ENCODE measurements around the gene MANEAL.
A peak's percentile ranks its signal among the peaks of the same experiment; 100 is the strongest.

The MANEAL gene

DNA sequence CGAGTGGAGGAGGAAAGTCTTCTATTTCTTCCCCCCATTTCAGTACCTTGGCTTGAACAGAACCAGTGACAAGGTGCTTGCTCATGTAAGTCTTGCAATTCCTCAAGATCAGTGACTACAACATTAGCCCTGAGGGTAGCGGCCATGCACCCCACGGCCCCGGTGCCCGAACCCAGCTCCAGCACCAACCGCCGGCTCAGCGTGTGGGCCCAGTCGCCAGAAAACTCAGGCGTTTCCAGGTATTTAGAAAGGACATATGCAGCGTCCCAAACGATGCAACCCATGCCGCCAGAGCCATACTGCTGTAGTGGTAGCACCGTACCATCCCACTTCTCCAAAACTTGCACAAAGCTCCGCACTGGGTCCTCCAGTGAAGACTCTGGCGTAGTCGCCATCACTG, 11.2 kb upstream of the MANEAL start:
- DNase-seq: no peak

DNA sequence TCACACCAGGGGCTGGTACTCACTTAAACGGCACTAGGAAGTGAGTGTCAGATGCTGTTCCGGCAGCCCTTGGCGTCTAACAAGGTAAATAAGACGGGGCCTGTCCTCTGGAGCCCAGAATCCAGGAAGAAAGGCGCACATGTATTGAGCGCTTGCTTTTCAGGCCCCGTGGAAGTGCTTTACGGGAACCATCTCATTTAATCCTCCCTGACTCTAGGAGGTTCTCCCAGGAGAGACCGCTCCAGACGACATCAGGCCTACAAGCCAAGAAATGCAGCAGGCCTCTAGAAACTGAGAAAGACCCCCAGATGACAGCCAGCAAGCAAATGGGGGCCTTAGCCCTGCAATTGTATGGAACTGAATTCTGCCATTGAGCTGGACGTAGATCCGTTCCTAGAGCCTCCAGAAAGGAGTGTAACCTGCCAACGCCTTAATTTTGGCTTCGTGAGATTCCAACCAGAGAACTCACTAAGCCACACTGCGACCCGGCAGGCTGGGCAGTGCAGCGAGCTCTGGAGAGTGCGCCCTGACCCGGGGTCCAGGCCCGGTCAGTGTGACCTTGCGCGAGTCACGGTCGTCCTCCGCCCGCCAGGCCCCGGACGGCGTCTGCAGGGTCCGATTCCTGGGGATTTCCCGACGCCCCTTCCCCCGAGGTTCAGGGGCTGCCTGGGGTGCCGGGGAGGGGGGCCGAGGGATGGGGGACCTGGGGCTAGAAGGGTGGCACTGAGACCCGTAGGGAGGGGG, 532 bp upstream of the MANEAL start:
- no peak for DNase-seq

DNA sequence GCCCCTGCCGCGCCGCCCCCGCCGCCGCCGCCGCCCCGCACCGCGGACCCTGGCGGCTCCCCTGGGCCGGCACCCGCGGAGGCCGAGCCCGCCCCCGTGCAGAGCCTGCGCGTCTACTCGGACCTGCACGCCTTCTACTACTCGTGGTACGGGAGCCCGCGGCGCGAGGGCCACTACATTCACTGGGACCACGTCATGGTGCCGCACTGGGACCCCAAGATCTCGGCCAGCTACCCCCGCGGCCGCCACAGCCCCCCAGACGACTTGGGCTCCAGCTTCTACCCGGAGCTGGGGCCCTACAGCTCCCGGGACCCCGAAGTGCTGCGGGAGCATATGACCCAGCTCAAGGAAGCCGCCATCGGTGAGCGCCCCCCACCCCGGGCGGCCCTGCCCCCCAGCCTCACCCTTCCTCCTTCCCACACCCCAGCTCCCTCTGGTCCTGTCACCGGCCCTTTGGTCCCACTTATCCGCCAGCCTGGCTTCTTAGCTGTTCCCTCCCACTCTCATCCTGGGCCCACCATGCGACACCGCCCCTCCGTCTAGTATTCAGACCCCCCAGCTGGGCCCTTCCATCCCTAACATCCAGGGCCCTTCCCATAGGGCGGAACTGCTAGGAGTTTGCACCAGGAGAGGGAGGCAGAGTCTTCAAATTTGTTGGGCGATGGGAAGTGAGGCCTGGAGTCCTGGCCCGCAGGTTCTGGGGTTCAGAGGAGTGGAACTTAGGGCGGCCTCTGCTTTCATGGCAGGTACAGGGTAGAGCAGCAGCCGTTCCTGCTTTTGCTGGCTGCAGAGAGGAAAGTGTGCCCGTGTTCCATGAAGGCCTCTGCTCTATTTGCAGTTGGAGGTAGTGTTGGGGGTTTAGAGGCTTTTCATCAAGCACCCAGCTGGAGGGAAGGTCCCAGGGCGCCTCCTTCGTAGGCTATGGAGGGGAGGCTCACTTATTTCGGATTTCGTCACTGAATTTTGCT, 1.0 kb downstream of the MANEAL start:
- DNase-seq: no peak

- DNase-seq: no peak
Observed at GRCh38 chr1:37795340-37796125, 1.9 kb downstream of the MANEAL start.

DNA sequence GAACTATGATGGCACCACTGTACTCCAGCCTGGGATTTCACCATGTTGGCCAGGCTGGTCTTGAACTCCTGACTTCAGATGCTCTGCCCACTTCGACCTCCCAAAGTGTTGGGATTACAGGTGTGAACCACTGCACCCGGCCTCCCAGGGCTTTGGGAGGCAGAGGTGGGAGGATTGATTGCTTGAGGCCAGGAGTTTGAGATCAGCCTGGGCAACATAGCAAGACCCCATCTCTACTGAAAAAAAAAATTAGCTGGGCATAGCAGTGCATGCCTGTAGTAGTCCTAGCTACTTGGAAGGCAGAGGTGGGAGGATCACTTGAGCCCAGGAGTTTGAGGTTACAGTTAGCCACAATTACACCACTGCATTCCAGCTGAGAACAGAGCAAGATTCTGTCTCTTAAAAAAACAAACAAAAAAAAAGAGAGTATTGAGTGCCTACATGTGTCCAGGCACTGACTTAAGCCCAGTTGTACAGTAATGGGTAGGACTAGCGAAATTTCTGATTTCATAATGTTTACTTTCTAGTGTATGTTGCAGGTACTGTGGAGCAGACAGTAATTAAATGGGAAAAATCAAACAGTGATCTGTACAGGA, 4.2 kb downstream of the MANEAL start:
- DNase-seq: no peak

- DNase-seq: no peak
Observed at GRCh38 chr1:37802439-37802838, 8.8 kb downstream of the MANEAL start.

DNA sequence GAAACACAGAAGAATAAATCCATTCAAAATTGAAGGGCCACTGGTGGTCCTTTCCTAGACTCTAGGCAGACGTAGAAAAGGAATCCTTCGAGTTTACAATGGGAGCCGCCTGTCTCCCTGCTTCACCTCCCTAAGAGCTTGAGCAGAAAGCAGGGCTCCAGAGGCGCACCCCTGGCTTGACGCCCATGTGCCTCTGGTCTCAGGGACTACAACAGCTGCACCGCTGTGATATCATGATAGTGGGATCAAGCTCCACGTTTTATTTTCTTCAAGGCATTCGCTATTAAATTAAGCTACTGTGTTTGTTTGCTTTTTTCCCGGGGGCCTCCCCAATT, 13.5 kb downstream of the MANEAL start:
- DNase-seq: no peak

GRCh38 chr1:37807555-37808368, 14.1 kb downstream of the MANEAL start, which contains the start of the genes C1orf122 and YRDC:
C1orf122 (plus strand) TSS chr1:37807790; CDS start chr1:37808405, 615 bp downstream.
YRDC (minus strand) TSS chr1:37808208; CDS start chr1:37808180, 28 bp downstream.
- DNase-seq: peak; percentile 76

DNA sequence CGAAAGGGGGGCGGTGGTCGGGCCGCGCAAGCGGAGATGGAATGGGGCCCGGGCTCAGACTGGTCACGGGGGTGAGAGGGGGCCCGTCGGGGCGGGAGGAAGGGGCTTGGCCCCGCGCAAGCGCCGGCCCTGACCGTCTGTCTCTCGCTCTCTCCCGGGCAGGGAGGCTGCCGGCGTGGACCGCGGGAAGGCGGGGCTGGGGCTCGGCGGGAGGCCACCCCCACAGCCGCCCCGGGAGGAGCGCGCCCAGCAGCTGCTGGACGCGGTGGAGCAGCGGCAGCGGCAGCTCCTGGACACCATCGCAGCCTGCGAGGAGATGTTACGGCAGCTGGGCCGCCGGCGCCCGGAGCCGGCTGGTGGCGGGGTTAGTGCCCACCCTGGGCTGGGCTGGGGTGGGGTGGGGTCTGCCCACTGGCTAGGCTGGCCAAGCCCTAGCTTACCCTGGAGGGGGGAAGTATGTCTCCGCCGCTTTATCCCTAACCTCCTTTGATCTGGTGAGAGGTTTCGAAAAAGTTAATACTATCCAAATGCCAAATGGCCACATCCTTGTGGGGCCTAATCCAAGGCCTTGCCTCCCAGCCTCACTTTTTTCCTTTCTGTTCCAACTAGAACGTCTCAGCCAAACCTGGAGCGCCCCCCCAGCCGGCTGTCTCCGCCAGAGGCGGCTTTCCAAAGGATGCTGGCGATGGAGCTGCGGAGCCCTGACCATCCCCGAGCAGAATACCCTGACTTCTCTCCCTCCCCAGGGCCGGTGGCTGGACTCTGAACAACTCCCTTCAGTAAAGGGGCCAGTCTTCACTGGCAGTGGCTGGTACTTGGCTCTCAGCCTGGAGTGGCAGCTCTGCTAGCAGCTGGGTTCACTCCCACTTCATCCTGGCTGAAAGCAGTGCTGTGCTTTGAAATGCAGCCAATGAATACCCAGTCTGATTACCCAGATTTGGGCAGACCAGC, 15.0 kb downstream of the MANEAL start:
- peak; percentile 70 for DNase-seq

DNA sequence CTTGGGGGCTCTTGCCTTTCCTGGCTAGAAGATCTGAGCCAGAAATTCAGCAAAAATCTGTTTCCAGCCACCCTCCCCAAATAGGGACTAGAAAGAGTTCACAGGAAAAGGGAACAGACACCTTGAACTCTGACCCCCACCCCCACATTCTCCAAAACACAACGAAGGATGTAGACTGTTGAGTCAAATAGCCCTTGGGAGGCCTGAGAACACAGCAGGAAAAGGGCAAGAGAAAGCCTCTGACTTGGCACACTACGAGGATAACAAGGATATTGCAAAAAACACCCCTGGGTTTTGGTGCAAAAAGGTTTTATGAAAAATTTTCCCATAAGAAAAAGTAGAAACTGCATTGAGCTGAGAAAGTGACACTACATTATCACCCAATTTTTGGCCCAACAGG, 16.3 kb downstream of the MANEAL start:
- DNase-seq: no peak

- DNase-seq: no peak
Observed at GRCh38 chr1:37811027-37811655, 17.5 kb downstream of the MANEAL start.

DNA sequence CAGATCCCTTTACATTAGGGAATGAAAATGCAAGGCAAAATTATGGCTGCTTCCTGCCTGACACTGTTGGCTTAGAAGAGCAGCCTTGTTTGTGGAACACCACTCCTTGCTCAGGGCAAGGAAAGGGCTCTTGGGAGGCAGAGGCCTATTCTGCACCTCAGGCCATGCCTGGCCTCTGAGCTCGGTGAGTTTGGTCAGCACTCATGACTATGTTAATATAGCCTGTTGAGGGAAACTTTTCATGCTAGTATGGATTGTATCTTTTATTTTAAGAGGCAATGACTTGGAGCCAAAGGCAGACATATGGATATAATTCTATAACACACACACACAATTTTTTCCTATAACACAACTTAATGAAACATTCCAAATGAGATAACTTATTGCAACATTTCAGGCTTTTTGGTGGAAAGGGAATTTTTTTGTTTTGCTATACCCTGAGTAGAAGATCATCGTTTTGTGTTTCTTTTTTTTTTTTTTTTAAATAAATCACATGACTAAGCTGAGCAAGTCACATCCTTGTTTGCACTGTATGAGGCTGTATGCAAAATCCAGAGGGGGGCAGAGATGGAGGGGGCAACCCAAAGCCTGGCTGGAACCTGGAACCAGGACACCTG, 20.0 kb downstream of the MANEAL start:
- no peak for DNase-seq

- DNase-seq: no peak
Observed at GRCh38 chr1:37814252-37814651, 20.6 kb downstream of the MANEAL start.

DNA sequence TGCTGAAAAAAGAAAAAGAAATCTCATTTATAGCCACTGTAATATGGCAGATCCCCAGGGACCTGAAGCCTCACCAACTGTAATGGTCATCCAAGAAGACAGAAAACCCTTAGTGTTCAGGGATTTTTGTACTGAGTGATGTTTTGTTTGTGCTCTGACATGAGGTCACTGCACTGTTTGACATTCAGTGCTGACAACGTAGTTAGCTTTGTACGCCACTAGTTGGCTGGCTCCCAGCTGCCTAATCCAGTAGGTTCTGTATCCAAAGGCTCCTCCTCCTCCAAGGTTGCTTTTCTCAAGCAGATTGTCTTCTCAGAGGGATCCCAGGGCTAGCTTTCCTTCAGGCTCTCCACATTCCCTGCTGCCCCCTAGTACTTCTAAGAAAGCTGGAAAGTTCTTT, 23.8 kb downstream of the MANEAL start:
- DNase-seq: no peak

DNA sequence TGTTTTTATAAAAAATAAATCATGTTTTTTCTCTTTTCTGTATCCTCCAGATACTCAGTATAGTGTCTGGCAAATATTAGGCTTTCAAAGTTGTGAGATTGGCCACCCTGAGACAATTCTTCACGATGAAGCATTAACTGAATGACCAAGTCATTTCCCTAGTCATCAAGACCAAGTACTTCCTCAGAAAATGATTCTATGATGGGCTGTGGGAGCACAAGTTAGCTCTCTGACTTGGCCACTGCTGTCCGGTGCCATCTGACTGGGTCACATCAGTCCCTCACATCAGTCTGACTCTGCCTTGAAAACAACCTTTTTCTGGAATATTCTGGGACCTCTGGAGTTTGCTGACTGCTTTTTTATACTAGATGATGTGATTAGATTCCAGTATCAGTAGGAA, 27.8 kb downstream of the MANEAL start:
- DNase-seq: no peak

DNA sequence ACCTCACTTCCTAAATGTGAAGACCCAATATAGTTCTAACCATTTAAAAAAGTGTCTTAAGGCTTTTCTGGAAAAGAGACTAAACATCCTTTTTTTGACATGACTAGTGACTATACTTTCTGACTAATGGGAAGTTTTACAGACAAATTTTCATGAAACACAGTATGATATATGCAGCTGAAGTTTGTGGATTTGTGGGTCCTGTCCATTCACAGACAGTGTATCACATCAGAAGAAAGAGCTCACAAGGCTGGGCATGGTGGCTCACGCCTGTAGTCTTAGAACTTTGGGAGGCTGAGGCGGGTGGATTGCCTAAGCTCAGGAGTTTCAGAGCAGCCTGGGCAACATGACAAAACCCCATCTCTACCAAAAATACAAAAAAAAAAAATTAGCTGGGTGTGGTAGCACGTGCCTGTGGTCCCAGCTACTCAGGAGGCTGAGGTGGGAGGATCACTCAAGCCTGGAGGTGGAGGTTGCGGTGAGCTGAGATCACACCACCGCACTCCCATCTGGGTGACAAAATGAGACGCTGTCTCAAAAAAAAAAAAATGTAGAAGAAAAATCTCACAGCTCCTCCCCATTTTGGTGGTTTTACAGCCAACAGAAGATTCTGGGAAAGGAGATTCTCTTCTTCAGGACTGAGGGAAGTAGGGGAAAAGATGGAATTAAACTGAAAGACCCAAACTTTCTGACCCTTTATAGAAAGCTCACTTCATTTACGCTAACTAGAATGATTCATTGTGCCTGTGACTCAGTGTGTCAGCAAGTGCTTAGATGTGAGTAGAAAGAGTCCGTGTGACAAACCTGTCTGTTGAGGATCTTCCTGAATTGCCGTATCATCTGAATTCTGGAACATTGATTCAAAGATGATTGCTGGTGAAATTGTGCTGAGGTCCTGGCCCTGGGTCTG, 29.5 kb downstream of the MANEAL start:
- DNase-seq: no peak

- DNase-seq: no peak
Observed at GRCh38 chr1:37824001-37824400, 30.4 kb downstream of the MANEAL start.

DNA sequence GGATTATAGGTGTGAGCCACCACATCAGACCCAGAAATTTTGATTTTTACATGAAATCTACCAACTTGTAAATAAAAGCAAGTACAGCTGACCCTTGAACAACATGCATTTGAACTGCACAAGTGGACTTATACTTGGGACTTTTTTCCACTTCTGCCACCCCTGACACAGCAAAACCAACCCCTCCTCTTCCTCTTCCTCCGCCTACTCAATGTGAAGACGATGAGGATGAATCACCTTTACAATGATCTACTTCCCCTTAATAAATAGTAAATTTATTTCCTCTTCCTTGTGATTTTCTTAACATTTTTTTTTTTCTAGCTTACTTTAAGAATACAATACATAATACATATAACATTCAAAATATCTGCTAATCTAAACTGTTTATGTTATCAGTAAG, 31.9 kb downstream of the MANEAL start:
- DNase-seq: no peak
